ENCODE results near the gene H1-8. TPM values are rescaled to one million over a fixed set of nuclear protein-coding genes. Genes with fewer than 3 reads are reported as not detected.

The H1-8 gene
- total RNA-seq, 1 donor from 2014 or later = not detected

DNA sequence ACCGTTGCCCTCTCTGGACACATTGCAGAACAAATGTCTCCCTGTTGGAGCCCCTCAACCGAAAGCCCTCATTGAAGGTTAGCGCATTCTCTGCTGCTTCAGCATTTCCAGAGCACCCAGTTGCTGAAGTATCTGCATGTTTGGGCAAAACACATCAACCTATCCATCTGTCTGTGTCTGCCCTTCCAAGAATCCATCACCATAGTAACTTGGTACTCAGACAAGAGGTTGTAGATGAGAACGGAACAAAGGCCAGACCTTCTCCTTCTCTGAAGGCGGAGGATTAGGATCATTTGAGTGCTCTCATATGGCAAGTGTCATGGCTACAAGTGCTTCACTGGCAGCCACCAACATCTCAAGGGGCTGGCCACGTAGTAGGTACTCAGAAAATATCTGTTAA lies 37.6 kb upstream of the H1-8 start:
- Histone ChIP-seq H3K4me1 (peaks cover 78% of the 10 kb centered on the region), H3K27ac (replicated peaks) (peak overlapping the region; percentile 67), H3K4me3 (no peak overlapping the region), H3K36me3 (peaks cover 21% of the 10 kb centered on the region), H3K27me3 (ENCODE audit: low read depth) (no peaks in the 10 kb centered on the region), H3K9me3 (replicated peaks) (no peaks in the 10 kb centered on the region)
- TF ChIP-seq, protein P1, sequence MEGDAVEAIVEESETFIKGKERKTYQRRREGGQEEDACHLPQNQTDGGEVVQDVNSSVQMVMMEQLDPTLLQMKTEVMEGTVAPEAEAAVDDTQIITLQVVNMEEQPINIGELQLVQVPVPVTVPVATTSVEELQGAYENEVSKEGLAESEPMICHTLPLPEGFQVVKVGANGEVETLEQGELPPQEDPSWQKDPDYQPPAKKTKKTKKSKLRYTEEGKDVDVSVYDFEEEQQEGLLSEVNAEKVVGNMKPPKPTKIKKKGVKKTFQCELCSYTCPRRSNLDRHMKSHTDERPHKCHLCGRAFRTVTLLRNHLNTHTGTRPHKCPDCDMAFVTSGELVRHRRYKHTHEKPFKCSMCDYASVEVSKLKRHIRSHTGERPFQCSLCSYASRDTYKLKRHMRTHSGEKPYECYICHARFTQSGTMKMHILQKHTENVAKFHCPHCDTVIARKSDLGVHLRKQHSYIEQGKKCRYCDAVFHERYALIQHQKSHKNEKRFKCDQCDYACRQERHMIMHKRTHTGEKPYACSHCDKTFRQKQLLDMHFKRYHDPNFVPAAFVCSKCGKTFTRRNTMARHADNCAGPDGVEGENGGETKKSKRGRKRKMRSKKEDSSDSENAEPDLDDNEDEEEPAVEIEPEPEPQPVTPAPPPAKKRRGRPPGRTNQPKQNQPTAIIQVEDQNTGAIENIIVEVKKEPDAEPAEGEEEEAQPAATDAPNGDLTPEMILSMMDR (IDR thresholded peaks at IDR 0.05; ENCODE audit: borderline replicate concordance) = no peak
- no peak for DNase-seq
- intact Hi-C loops (cut with micrococcal nuclease) = loop anchor here (10.0 kb wide), 1 partner anchor 49 kb away; no protein-coding TSS in a partner anchor

DNA sequence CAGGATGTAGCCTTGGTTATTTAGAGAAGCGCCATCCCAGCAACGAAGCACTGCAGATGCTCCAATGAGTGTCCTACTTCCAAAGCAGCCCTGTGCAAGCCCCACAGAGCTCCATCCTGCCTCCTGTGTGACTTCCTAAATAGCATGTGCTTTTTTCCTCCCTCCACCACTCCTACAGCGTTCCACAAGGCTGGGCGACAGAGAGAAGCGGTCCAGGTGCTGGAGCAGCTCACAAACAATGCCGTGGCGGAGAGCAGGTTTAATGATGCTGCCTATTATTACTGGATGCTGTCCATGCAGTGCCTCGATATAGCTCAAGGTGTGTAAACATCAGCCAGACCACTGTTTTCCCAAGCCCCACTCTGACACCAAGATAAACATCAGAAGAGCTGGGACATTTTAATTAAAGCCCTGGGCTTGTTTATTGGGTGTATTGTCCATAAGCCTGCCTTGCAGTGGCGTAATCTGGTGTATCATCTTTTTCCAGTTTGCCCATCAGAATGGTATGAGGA lies 36.7 kb upstream of the H1-8 start:
- DNase-seq = no peak
- intact Hi-C loops (cut with micrococcal nuclease) = loop anchor here (10.0 kb wide), 1 partner anchor 49 kb away; no protein-coding TSS in a partner anchor
- Histone ChIP-seq H3K9me3 (replicated peaks) (no peaks in the 10 kb centered on the region), H3K4me1 (peaks cover 78% of the 10 kb centered on the region), H3K27me3 (ENCODE audit: low read depth) (no peaks in the 10 kb centered on the region), H3K4me3 (no peak overlapping the region), H3K27ac (replicated peaks) (no peak overlapping the region), H3K36me3 (peaks cover 21% of the 10 kb centered on the region)
- TF ChIP-seq, protein P1 (IDR thresholded peaks at IDR 0.05; ENCODE audit: borderline replicate concordance) = no peak

DNA sequence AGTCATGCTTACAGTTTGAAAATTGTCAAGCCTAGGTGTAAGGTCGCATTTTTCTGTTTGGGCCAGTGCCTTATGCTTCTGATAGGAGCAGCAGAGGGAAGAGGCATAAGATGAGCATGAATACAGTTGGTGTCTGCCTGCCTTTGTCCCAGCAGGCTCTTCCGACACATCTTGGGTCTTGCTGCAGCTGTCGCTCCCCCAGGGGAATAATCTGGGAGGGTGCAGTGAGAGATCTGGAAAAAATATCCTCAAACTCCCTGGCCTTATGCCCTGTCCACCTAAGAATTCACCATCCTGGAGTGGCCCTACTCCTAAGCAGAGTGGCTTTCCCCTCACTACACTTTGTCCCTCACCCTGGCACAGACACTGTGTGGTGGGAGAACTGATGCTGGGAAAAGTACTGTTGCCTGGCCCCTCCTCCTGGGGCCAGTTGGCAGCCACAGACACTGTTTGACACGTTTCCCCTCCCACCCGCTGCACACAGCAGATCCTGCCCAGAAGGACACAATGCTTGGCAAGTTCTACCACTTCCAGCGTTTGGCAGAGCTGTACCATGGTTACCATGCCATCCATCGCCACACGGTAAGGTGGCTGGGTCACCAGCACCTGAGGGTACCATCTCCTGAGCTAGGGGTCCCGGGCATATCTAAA lies 35.7 kb upstream of the H1-8 start:
- Histone ChIP-seq H3K4me3 (no peak overlapping the region), H3K36me3 (peaks cover 22% of the 10 kb centered on the region), H3K27ac (replicated peaks) (peak overlapping the region; percentile 54), H3K9me3 (replicated peaks) (no peaks in the 10 kb centered on the region), H3K27me3 (ENCODE audit: low read depth) (no peaks in the 10 kb centered on the region), H3K4me1 (peaks cover 70% of the 10 kb centered on the region)
- TF ChIP-seq, protein P1 (IDR thresholded peaks at IDR 0.05; ENCODE audit: borderline replicate concordance) = no peak
- intact Hi-C loops (cut with micrococcal nuclease) = loop anchor here (10.0 kb wide), 1 partner anchor 47 kb away; no protein-coding TSS in a partner anchor
- peak; percentile 55 for DNase-seq

DNA sequence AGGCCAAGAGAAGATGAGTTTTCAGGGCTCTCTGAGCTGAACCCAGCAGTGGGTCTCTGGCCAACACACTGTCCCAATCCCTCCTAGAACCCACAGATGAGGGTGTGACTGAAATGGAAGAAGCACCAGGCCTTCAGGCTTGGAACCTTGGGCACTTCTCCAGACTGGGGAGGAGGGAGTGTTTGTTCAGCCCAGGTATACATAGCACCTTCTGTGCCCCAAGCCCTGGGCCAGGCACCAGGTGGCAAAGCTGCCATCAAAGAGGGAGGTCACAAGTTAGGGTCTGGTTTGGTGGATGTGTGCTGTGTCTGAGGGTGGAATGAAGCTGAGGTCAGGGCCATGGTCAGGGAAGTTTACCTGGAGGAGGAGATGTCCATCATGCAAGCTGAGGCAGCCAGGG lies 30.4 kb upstream of the H1-8 start:
- Histone ChIP-seq H3K4me3 (no peak overlapping the region), H3K36me3 (peaks cover 26% of the 10 kb centered on the region), H3K27ac (replicated peaks) (no peak overlapping the region), H3K27me3 (ENCODE audit: low read depth) (no peaks in the 10 kb centered on the region), H3K4me1 (peaks cover 24% of the 10 kb centered on the region), H3K9me3 (replicated peaks) (no peaks in the 10 kb centered on the region)
- no peak for DNase-seq
- TF ChIP-seq, protein P1 (IDR thresholded peaks at IDR 0.05; ENCODE audit: borderline replicate concordance) = no peak
- intact Hi-C loops (cut with micrococcal nuclease) = no loop called here

DNA sequence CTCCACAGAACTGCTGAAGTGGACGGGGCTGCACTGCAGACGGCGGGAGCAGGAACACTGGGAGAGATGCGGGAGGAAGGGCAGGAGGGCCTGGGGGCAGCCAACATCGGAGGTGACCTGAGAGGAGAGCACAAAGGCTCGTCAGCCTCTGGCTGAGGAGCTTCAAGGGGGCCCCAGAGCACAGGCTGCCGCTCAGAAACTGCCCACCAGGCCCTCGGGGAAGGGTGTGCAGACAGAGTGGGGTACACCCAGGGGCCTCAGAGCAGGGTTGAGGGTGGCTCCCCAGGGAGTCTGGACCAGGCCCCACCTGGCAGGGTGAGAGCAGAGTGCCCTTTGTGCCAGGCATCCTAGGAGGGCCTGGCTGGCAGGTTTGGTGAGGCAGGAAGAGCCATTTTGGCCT lies 29.3 kb upstream of the H1-8 start:
- TF ChIP-seq, protein P1 (IDR thresholded peaks at IDR 0.05; ENCODE audit: borderline replicate concordance) = no peak
- H3K4me3 ChIP-seq = no peak overlapping the region
- H3K4me1 ChIP-seq = peaks cover 18% of the 10 kb centered on the region
- no peaks in the 10 kb centered on the region for H3K9me3 ChIP-seq (replicated peaks)
- intact Hi-C loops (cut with micrococcal nuclease) = no loop called here
- H3K27ac ChIP-seq (replicated peaks) = peak overlapping the region; percentile 62
- peaks cover 34% of the 10 kb centered on the region for H3K36me3 ChIP-seq
- H3K27me3 ChIP-seq (ENCODE audit: low read depth) = no peaks in the 10 kb centered on the region
- DNase-seq = no peak
